WTC11 (cell line): ENCODE measurements around the gene INHA. TPM values are rescaled to one million over a fixed set of nuclear protein-coding genes. Genes with fewer than 3 reads are reported as not detected.

Source experiments
- ATAC-seq: fragments of 200-7000 bp; cut with Tn5 transposase; 2 replicates; pipeline ENCODE4 v1.10.0; 2021; ENCODE audit warnings: mild to moderate bottlenecking, moderate library complexity
- CTCF ChIA-PET: fragments of 300-600 bp; sonication (Branson Sonifier 250); formaldehyde crosslinking; loops from one replicate; lab custom pipeline; 2021; ENCODE audit warnings: antibody characterized with exemption; lab: Charles Lee
- POLR2A ChIA-PET: fragments of 350-600 bp; sonication (Branson Sonifier 250); formaldehyde crosslinking; loops from one replicate; lab custom pipeline; 2021; ENCODE audit warnings: antibody characterized with exemption; lab: Charles Lee
- DNase-seq: peaks from one replicate; pipeline ENCODE4 v3.0.0; 2021; ENCODE audit warnings: low spot score
- H3K27ac Mint-ChIP-seq: 2 replicates; pipeline ENCODE4 v1.8.0; 2021; ENCODE audit warnings: mixed read lengths
- H3K27me3 Mint-ChIP-seq: 2 replicates; pipeline ENCODE4 v1.8.0; 2021; ENCODE audit warnings: low read depth, mild to moderate bottlenecking, moderate library complexity, mixed read lengths
- H3K36me3 Mint-ChIP-seq: 2 replicates; pipeline ENCODE4 v1.8.0; 2021; ENCODE audit warnings: mixed read lengths
- H3K4me1 Mint-ChIP-seq: 2 replicates; pipeline ENCODE4 v1.8.0; 2022; ENCODE audit warnings: mixed read lengths
- H3K4me3 Mint-ChIP-seq: 2 replicates; pipeline ENCODE4 v1.8.0; 2021; ENCODE audit warnings: mild to moderate bottlenecking, moderate library complexity, mixed read lengths
- H3K9me3 Mint-ChIP-seq: 2 replicates; pipeline ENCODE4 v1.8.0; 2021; ENCODE audit warnings: mixed read lengths
- AFF4 ChIP-seq: sonication (generic); formaldehyde crosslinking; IDR thresholded peaks from 2 replicates; pipeline ENCODE4 v1.8.1; 2023; ENCODE audit warnings: mild to moderate bottlenecking, missing genetic modification reagents, borderline replicate concordance
- CREM ChIP-seq: sonication (generic); formaldehyde crosslinking; IDR thresholded peaks from 2 replicates; pipeline ENCODE4 v1.8.1; 2022; ENCODE audit warnings: mild to moderate bottlenecking, missing genetic modification reagents, moderate library complexity
- ETV6 ChIP-seq: sonication (generic); formaldehyde crosslinking; IDR thresholded peaks from 2 replicates; pipeline ENCODE4 v1.8.1; 2022; ENCODE audit warnings: mild to moderate bottlenecking, missing genetic modification reagents
- GABPB1 ChIP-seq: sonication (generic); formaldehyde crosslinking; IDR thresholded peaks from 2 replicates; pipeline ENCODE4 v1.8.1; 2023; ENCODE audit warnings: mild to moderate bottlenecking, missing genetic modification reagents
- GTF2I ChIP-seq: fragments of 250-450 bp; sonication (Bioruptor Pico); conservative IDR thresholded peaks from 2 replicates; pipeline ENCODE4 v1.4.0; 2021; ENCODE audit warnings: mild to moderate bottlenecking
- NFYB ChIP-seq: sonication (generic); formaldehyde crosslinking; conservative IDR thresholded peaks from 2 replicates; pipeline ENCODE4 v1.8.0; 2022; ENCODE audit warnings: low read depth, missing genetic modification reagents
- NR1H2 ChIP-seq: sonication (generic); formaldehyde crosslinking; IDR thresholded peaks from 2 replicates; pipeline ENCODE4 v1.9.0; 2021; ENCODE audit warnings: mild to moderate bottlenecking, moderate library complexity, missing genetic modification reagents
- NR2C2 ChIP-seq: sonication (generic); formaldehyde crosslinking; IDR thresholded peaks from 2 replicates; pipeline ENCODE4 v1.8.0; 2022; ENCODE audit warnings: mild to moderate bottlenecking, missing genetic modification reagents
- PRDM15 ChIP-seq: sonication (generic); formaldehyde crosslinking; IDR thresholded peaks from 2 replicates; pipeline ENCODE4 v1.8.0; 2022; ENCODE audit warnings: missing genetic modification reagents
- ZBTB43 ChIP-seq: sonication (generic); formaldehyde crosslinking; IDR thresholded peaks from 2 replicates; pipeline ENCODE4 v1.8.1; 2023; ENCODE audit warnings: mild to moderate bottlenecking, missing genetic modification reagents
- ZNF121 ChIP-seq: sonication (generic); formaldehyde crosslinking; IDR thresholded peaks from 2 replicates; pipeline ENCODE4 v1.8.0; 2023; ENCODE audit warnings: missing genetic modification reagents
- ZNF232 ChIP-seq: sonication (generic); formaldehyde crosslinking; IDR thresholded peaks from 2 replicates; pipeline ENCODE4 v1.8.0; 2022; ENCODE audit warnings: mild to moderate bottlenecking, missing genetic modification reagents
- ZNF281 ChIP-seq: sonication (generic); formaldehyde crosslinking; IDR thresholded peaks from 2 replicates; pipeline ENCODE4 v1.8.0; 2023; ENCODE audit warnings: mild to moderate bottlenecking, missing genetic modification reagents
- total RNA-seq: library from RNA; stranded (reverse); gene quantifications from 3 replicates; pipeline ENCODE4 v1.2.3, GENCODE V29; 2021
- TF ChIP-seq, protein P1 (sequence below): sonication (generic); formaldehyde crosslinking; IDR thresholded peaks from 2 replicates; pipeline ENCODE4 v1.8.0; 2022; ENCODE audit warnings: mild to moderate bottlenecking, missing genetic modification reagents
- TF ChIP-seq, protein P2 (sequence below): sonication (generic); formaldehyde crosslinking; IDR thresholded peaks from 2 replicates; pipeline ENCODE4 v1.8.1; 2022; ENCODE audit warnings: missing genetic modification reagents, borderline replicate concordance
- TF ChIP-seq, protein P3 (sequence below): sonication (generic); formaldehyde crosslinking; IDR thresholded peaks from 2 replicates; pipeline ENCODE4 v1.8.1; 2023; ENCODE audit warnings: mild to moderate bottlenecking, missing genetic modification reagents, moderate library complexity
- TF ChIP-seq, protein P4 (sequence below): fragments of 250-450 bp; sonication (Bioruptor Pico); IDR thresholded peaks from 2 replicates; pipeline ENCODE4 v1.9.0; 2021; ENCODE audit warnings: mild to moderate bottlenecking

INHA gene
- total RNA-seq, 1 experiment from 2014 or later, result 1.4 TPM

- TF ChIP-seq, protein P1, sequence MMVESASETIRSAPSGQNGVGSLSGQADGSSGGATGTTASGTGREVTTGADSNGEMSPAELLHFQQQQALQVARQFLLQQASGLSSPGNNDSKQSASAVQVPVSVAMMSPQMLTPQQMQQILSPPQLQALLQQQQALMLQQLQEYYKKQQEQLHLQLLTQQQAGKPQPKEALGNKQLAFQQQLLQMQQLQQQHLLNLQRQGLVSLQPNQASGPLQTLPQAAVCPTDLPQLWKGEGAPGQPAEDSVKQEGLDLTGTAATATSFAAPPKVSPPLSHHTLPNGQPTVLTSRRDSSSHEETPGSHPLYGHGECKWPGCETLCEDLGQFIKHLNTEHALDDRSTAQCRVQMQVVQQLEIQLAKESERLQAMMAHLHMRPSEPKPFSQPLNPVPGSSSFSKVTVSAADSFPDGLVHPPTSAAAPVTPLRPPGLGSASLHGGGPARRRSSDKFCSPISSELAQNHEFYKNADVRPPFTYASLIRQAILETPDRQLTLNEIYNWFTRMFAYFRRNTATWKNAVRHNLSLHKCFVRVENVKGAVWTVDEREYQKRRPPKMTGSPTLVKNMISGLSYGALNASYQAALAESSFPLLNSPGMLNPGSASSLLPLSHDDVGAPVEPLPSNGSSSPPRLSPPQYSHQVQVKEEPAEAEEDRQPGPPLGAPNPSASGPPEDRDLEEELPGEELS, result no peak; the same call in 1 of the 2 replicates
- no peak for TF ChIP-seq PRDM15 (CRISPR knock-in tag)
- TF ChIP-seq ZNF232 (CRISPR knock-in tag), result no peak
- no peak for TF ChIP-seq NR2C2 (CRISPR knock-in tag)
- no peak for TF ChIP-seq ZNF121 (CRISPR knock-in tag)
Measured at GRCh38 chr2:219570924-219571310, 1.2 kb upstream of the INHA start (continued).

- Mint-ChIP-seq H3K9me3 (no peaks in the 10 kb centered on the region), H3K4me3 (peak within 1 kb of the TSS; percentile 49), H3K27ac (peak within 1 kb of the TSS; percentile 90), H3K36me3 (peaks cover 28% of the 10 kb centered on the region), H3K4me1 (peaks cover 64% of the 10 kb centered on the region), H3K27me3 (peaks cover 27% of the 10 kb centered on the region)
- CTCF ChIA-PET, result interaction anchor here (0.5 to 4.8 kb wide), 12 partner anchors 11 to 123 kb away, joined by 3 to 66 read pairs (median 4); partner anchors contain the start of genes CHPF and STK11IP
- DNase-seq (peak; percentile 88), ATAC-seq (peak; percentile 79)
- POLR2A ChIA-PET, result interaction anchor here (1.1 to 1.9 kb wide), 6 partner anchors 11 to 113 kb away, joined by 3 to 29 read pairs (median 6); partner anchors contain the start of gene STK11IP
- TF ChIP-seq AFF4 (CRISPR knock-in tag) (no peak), CREM (CRISPR knock-in tag) (no peak), ETV6 (CRISPR knock-in tag) (no peak), GABPB1 (CRISPR knock-in tag) (peak; percentile 37; the same call in 1 of the 2 replicates), NFYB (no peak), ZBTB43 (CRISPR knock-in tag) (peak; percentile 37; the same call in 1 of the 2 replicates), NR1H2 (no peak), GTF2I (CRISPR knock-in tag) (no peak), ZNF281 (CRISPR knock-in tag) (0 out of 2 replicates have a peak, but pooled peaks have one; percentile 10)
- TF ChIP-seq, protein P2, sequence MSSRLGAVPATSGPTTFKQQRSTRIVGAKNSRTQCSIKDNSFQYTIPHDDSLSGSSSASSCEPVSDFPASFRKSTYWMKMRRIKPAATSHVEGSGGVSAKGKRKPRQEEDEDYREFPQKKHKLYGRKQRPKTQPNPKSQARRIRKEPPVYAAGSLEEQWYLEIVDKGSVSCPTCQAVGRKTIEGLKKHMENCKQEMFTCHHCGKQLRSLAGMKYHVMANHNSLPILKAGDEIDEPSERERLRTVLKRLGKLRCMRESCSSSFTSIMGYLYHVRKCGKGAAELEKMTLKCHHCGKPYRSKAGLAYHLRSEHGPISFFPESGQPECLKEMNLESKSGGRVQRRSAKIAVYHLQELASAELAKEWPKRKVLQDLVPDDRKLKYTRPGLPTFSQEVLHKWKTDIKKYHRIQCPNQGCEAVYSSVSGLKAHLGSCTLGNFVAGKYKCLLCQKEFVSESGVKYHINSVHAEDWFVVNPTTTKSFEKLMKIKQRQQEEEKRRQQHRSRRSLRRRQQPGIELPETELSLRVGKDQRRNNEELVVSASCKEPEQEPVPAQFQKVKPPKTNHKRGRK (CRISPR knock-in tag), result no peak
- TF ChIP-seq, protein P3, sequence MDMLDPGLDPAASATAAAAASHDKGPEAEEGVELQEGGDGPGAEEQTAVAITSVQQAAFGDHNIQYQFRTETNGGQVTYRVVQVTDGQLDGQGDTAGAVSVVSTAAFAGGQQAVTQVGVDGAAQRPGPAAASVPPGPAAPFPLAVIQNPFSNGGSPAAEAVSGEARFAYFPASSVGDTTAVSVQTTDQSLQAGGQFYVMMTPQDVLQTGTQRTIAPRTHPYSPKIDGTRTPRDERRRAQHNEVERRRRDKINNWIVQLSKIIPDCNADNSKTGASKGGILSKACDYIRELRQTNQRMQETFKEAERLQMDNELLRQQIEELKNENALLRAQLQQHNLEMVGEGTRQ, result no peak
- TF ChIP-seq, protein P4, sequence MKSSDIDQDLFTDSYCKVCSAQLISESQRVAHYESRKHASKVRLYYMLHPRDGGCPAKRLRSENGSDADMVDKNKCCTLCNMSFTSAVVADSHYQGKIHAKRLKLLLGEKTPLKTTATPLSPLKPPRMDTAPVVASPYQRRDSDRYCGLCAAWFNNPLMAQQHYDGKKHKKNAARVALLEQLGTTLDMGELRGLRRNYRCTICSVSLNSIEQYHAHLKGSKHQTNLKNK, result no peak
Measured at GRCh38 chr2:219571311-219572236, 536 bp upstream of the INHA start, which contains the start of gene OBSL1. Gene OBSL1, minus strand, starts transcription at chr2:219571539. Its CDS starts 307 bp downstream, at chr2:219571232.
